K562 (cell line): Measurements from ENCODE around the gene AMIGO3. TPM values are rescaled to one million over a fixed set of nuclear protein-coding genes. Genes with fewer than 3 reads are reported as not detected.

ENCODE experiments used
- CBX5 ChIP-seq: IDR thresholded peaks from 2 replicates; pipeline ENCODE4 v1.6.1; 2014; ENCODE audit warnings: low read depth, borderline replicate concordance
- CREM ChIP-seq: IDR thresholded peaks from 2 replicates; pipeline ENCODE4 v1.6.1; 2014; ENCODE audit warnings: antibody characterized with exemption, low read depth
- EGR1 ChIP-seq: fragments of 450-650 bp; conservative IDR thresholded peaks from 2 replicates; pipeline ENCODE4 v1.6.1; 2017; ENCODE audit warnings: mild to moderate bottlenecking
- ETV1 ChIP-seq: fragments of 450-650 bp; conservative IDR thresholded peaks from 2 replicates; pipeline ENCODE4 v1.6.1; 2016; ENCODE audit warnings: missing genetic modification characterization, control low read depth, low read depth, missing compliant biosample characterization
- KAT7 ChIP-seq: sonication (generic); formaldehyde crosslinking; IDR thresholded peaks from 2 replicates; pipeline ENCODE4 v1.8.0; 2022; ENCODE audit warnings: missing genetic modification reagents, mild to moderate bottlenecking, borderline replicate concordance
- KDM1A ChIP-seq, 2 experiments: fragments of 450-650 bp; IDR thresholded peaks; 2 replicates each; pipeline ENCODE4 v1.6.1; 2016; ENCODE audit warnings: mild to moderate bottlenecking in 2 of 2
- MTA3 ChIP-seq: fragments of 450-650 bp; formaldehyde crosslinking; IDR thresholded peaks from 2 replicates; pipeline ENCODE4 v1.6.1; 2017; ENCODE audit warnings: mild to moderate bottlenecking, borderline replicate concordance
- PATZ1 ChIP-seq: fragments of 250-450 bp; sonication (Bioruptor Pico); IDR thresholded peaks from 2 replicates; pipeline ENCODE4 v1.5.0; 2020; ENCODE audit warnings: mild to moderate bottlenecking, borderline replicate concordance
- PTTG1 ChIP-seq: fragments of 450-650 bp; IDR thresholded peaks from 2 replicates; pipeline ENCODE4 v1.6.1; 2016; ENCODE audit warnings: low read depth, mild to moderate bottlenecking, missing genetic modification characterization, missing compliant biosample characterization
- RHOXF2B ChIP-seq: fragments of 250-450 bp; sonication (Bioruptor Pico); conservative IDR thresholded peaks from 2 replicates; pipeline ENCODE4 v1.5.1; 2021
- SMAD2 ChIP-seq: fragments of 150-350 bp; IDR thresholded peaks from 2 replicates; pipeline ENCODE4 v1.6.1; 2014; ENCODE audit warnings: low read depth, mild to moderate bottlenecking, low read length
- STAT5B ChIP-seq: fragments of 250-450 bp; sonication (Bioruptor Pico); IDR thresholded peaks from 2 replicates; pipeline ENCODE4 v1.8.0; 2021; ENCODE audit warnings: mild to moderate bottlenecking, inconsistent platforms
- TAF9B ChIP-seq: fragments of 450-650 bp; IDR thresholded peaks from 2 replicates; pipeline ENCODE4 v1.6.1; 2018; ENCODE audit warnings: mild to moderate bottlenecking; ENCODE audit not compliant: partially characterized antibody
- TRIM24 ChIP-seq, 2 experiments: fragments of 450-650 bp; IDR thresholded peaks; 2 replicates each; pipeline ENCODE4 v1.6.1; 2016
- YY1 ChIP-seq, 3 experiments: IDR thresholded peaks; 2 replicates each; pipeline ENCODE4 v1.6.1; 2011; ENCODE audit warnings: low read length in 2 of 3, mild to moderate bottlenecking in 2 of 3, moderate library complexity in 2 of 3, borderline replicate concordance in 1 of 3, control low read depth in 1 of 3, low read depth in 1 of 3; ENCODE audit not compliant: insufficient read depth in 3 of 3, insufficient replicate concordance in 2 of 3, control insufficient read depth in 1 of 3, insufficient read length in 1 of 3; ENCODE audit errors: extremely low read depth in 1 of 3
- ZFP1 ChIP-seq: fragments of 450-650 bp; formaldehyde crosslinking; IDR thresholded peaks from 2 replicates; pipeline ENCODE4 v1.4.0; 2020; ENCODE audit warnings: mild to moderate bottlenecking, mixed read lengths
- ZNF124 ChIP-seq: sonication (generic); formaldehyde crosslinking; IDR thresholded peaks from 2 replicates; pipeline ENCODE4 v1.8.1; 2022; ENCODE audit warnings: missing genetic modification reagents
- ZNF140 ChIP-seq: fragments of 250-450 bp; sonication (Bioruptor Pico); IDR thresholded peaks from 2 replicates; pipeline ENCODE4 v1.8.0; 2021; ENCODE audit warnings: moderate library complexity, mild to moderate bottlenecking, inconsistent platforms
- ZNF197 ChIP-seq: fragments of 200-800 bp; sonication (Bioruptor generic); IDR thresholded peaks from 2 replicates; pipeline ENCODE4 v1.6.1; 2016; ENCODE audit warnings: low read depth, missing genetic modification characterization, missing compliant biosample characterization
- ZNF449 ChIP-seq: fragments of 250-450 bp; sonication (Bioruptor Pico); IDR thresholded peaks from 2 replicates; pipeline ENCODE4 v1.8.0; 2022; ENCODE audit warnings: moderate library complexity, mild to moderate bottlenecking, inconsistent platforms
- ZNF639 ChIP-seq, 2 experiments: fragments of 200-800 bp in 1 of 2; sonication (Bioruptor generic) in 1 of 2; sonication (generic) in 1 of 2; formaldehyde crosslinking in 1 of 2; IDR thresholded peaks in 1 of 2; conservative IDR thresholded peaks in 1 of 2; 2 replicates each; pipeline versions ENCODE4 v1.5.0 to v1.6.1; 2016 to 2020; ENCODE audit warnings: missing compliant biosample characterization in 1 of 2, missing genetic modification characterization in 1 of 2, missing genetic modification reagents in 1 of 2
- ZNF696 ChIP-seq: fragments of 250-450 bp; sonication (Bioruptor Pico); conservative IDR thresholded peaks from 2 replicates; pipeline ENCODE4 v1.4.0; 2020; ENCODE audit warnings: mild to moderate bottlenecking, moderate library complexity
- ZNF75A ChIP-seq: fragments of 450-650 bp; formaldehyde crosslinking; IDR thresholded peaks from 2 replicates; pipeline ENCODE4 v1.4.0; 2020; ENCODE audit warnings: mild to moderate bottlenecking
- polyA plus RNA-seq, 8 experiments: library from polyadenylated mRNA; depleted of rRNA in 4 of 8; stranded (reverse) in 5 of 8; unstranded in 3 of 8; fragments of >200 nt; fragmentation: Nextera tagmentation in 2 of 8; fragmentation: Illumina TruSeq in 1 of 8; extraction: Ambion mirVana in 2 of 8; extraction: Trizol in 1 of 8; gene quantifications; 2 replicates each; pipeline versions ENCODE4 v1.2.1 to v1.2.3, GENCODE V29; 2011 to 2014; ENCODE audit warnings: inconsistent platforms in 1 of 8, missing spikeins in 1 of 8
- total RNA-seq, 7 experiments: library from RNA; depleted of rRNA in 6 of 7; stranded (reverse); fragments of >200 nt in 6 of 7; fragmentation: Illumina TruSeq in 2 of 7; extraction: Trizol in 2 of 7; gene quantifications; 2 replicates each; pipeline versions ENCODE4 v1.2.1 to v1.2.3, GENCODE V29; 2011 to 2021; ENCODE audit warnings: low replicate concordance in 1 of 7

AMIGO3 gene
- total and polyA plus RNA-seq, 9 of the 15 experiments (the other 6 are each of a cell fraction or from before 2014, with no cell fraction given) = 0.13 to 2.8 (median 0.44) TPM; not detected in 4

- no peak for TF ChIP-seq ZNF197 (CRISPR knock-in tag)
- no peak for TF ChIP-seq ZNF449 (CRISPR knock-in tag)
- peak; percentile 78 for TF ChIP-seq EGR1
- TF ChIP-seq ZNF140 (CRISPR knock-in tag) = no peak
- TF ChIP-seq YY1 (IDR thresholded peaks at IDR 0.05; ENCODE audit: borderline replicate concordance in 1 of 3, control insufficient read depth in 1 of 3, extremely low read depth in 1 of 3, insufficient read depth in 3 of 3, insufficient read length in 1 of 3, insufficient replicate concordance in 2 of 3, low read depth in 1 of 3, low read length in 2 of 3) = peak in 1 of 3 experiments; percentile 4
- TF ChIP-seq STAT5B = no peak
- TF ChIP-seq ZNF124 (CRISPR knock-in tag) = no peak
- no peak for TF ChIP-seq ZNF696 (CRISPR knock-in tag)
- no peak for TF ChIP-seq CBX5
- no peak for TF ChIP-seq KDM1A (IDR thresholded peaks at IDR 0.05)
- TF ChIP-seq ETV1 = no peak
- TF ChIP-seq TAF9B = no peak
- TF ChIP-seq KAT7 (CRISPR knock-in tag) = 0 out of 2 replicates have a peak, but pooled peaks have one; percentile 23
- TF ChIP-seq PTTG1 = no peak
- TF ChIP-seq SMAD2 = no peak
- no peak for TF ChIP-seq RHOXF2B (CRISPR knock-in tag)
- no peak for TF ChIP-seq TRIM24 (IDR thresholded peaks at IDR 0.05)
- 0 out of 4 replicates have a peak, but pooled peaks of 1 of the 2 experiments have one; percentile 33 for TF ChIP-seq ZNF639 (CRISPR knock-in tag; conservative IDR thresholded peaks at IDR 0.05 in 1 of 2, IDR thresholded peaks at IDR 0.05 in 1 of 2)
- no peak for TF ChIP-seq ZFP1 (CRISPR knock-in tag)
- TF ChIP-seq MTA3 = peak; percentile 34; the same call in 1 of the 2 replicates
- TF ChIP-seq ZNF75A (CRISPR knock-in tag) = no peak
- peak; percentile 98 for TF ChIP-seq CREM
- TF ChIP-seq PATZ1 = no peak
Measured at GRCh38 chr3:49723628-49724551, 4.4 kb upstream of the AMIGO3 start, which contains the start of gene GMPPB (continued).
